ENCODE measurements around the gene TCF19.

DNA sequence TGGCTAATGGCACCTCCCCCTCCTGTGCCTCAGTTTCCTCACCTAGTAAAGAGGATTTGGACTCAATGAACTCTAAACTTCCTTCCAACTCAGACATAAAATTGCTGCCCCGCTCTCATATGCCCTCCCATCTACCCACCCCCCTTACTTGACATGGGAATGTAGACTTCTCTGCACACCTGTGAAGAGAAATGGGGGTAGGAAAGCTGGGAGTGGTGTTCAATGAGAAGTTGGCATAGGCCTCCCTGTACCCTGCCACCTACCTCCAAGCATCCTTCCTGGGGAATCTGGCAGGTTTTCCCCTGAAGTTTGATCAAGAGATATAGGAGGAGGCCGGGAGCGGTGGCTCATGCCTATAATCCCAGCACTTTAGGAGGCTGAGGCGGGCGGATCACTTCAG, 16.0 kb downstream of the TCF19 start:
- TF ChIP-seq, protein P1, sequence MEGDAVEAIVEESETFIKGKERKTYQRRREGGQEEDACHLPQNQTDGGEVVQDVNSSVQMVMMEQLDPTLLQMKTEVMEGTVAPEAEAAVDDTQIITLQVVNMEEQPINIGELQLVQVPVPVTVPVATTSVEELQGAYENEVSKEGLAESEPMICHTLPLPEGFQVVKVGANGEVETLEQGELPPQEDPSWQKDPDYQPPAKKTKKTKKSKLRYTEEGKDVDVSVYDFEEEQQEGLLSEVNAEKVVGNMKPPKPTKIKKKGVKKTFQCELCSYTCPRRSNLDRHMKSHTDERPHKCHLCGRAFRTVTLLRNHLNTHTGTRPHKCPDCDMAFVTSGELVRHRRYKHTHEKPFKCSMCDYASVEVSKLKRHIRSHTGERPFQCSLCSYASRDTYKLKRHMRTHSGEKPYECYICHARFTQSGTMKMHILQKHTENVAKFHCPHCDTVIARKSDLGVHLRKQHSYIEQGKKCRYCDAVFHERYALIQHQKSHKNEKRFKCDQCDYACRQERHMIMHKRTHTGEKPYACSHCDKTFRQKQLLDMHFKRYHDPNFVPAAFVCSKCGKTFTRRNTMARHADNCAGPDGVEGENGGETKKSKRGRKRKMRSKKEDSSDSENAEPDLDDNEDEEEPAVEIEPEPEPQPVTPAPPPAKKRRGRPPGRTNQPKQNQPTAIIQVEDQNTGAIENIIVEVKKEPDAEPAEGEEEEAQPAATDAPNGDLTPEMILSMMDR (conservative IDR thresholded peaks at IDR 0.05; ENCODE audit: low read depth, low read length), result no peak
- no peak for TF ChIP-seq EZH2 (IDR thresholded peaks at IDR 0.05; ENCODE audit: borderline replicate concordance, low read depth, low read length, poor library complexity, severe bottlenecking)

Measured in A673 (cell line).